DOHH2 (cell line): ENCODE data around the gene GAREM1.
A peak's percentile ranks its signal among the peaks of the same experiment; 100 is the strongest.

Source experiments
- H3F3A ChIP-seq: fragments of 200-600 bp; sonication (generic), shearing (Covaris generic); 2 replicates; pipeline ENCODE4 v1.6.0; 2016; ENCODE audit warnings: antibody characterized with exemption, mild to moderate bottlenecking; ENCODE audit not compliant: control insufficient read depth, insufficient read depth
- H3K27ac ChIP-seq: fragments of 200-600 bp; sonication (generic); 2 replicates; pipeline ENCODE4 v1.5.1; 2014; ENCODE audit warnings: low read depth, mild to moderate bottlenecking, low read length, moderate library complexity
- H3K27me3 ChIP-seq: fragments of 200-600 bp; sonication (generic); 2 replicates; pipeline ENCODE4 v1.6.1; 2014; ENCODE audit warnings: mild to moderate bottlenecking, low read length, mixed read lengths; ENCODE audit not compliant: control insufficient read depth
- H3K36me3 ChIP-seq: fragments of 200-600 bp; sonication (generic); 2 replicates; pipeline ENCODE4 v1.6.1; 2014; ENCODE audit warnings: mild to moderate bottlenecking, low read length, moderate library complexity, mixed read lengths; ENCODE audit not compliant: control insufficient read depth
- H3K4me1 ChIP-seq: fragments of 200-600 bp; sonication (generic); 2 replicates; pipeline ENCODE4 v1.6.1; 2014; ENCODE audit warnings: mild to moderate bottlenecking, low read length, mixed read lengths; ENCODE audit not compliant: control insufficient read depth
- H3K4me2 ChIP-seq: fragments of 200-600 bp; sonication (generic); 2 replicates; pipeline ENCODE4 v1.6.0; 2014; ENCODE audit warnings: mild to moderate bottlenecking, low read length, moderate library complexity
- H3K4me3 ChIP-seq: fragments of 200-600 bp; sonication (generic); 2 replicates; pipeline ENCODE4 v1.5.1; 2014; ENCODE audit warnings: mild to moderate bottlenecking, low read length, mixed read lengths
- H3K79me2 ChIP-seq: fragments of 200-600 bp; sonication (generic); 2 replicates; pipeline ENCODE4 v1.6.1; 2014; ENCODE audit warnings: mild to moderate bottlenecking, low read length, mixed read lengths; ENCODE audit not compliant: control insufficient read depth
- H3K9me2 ChIP-seq: fragments of 200-600 bp; sonication (generic); replicated peaks from 2 replicates; pipeline ENCODE4 v1.6.1; 2014; ENCODE audit warnings: mild to moderate bottlenecking, low read length, mixed read lengths; ENCODE audit not compliant: control insufficient read depth
- H3K9me3 ChIP-seq: fragments of 200-600 bp; sonication (generic); 2 replicates; pipeline ENCODE4 v1.6.1; 2014; ENCODE audit warnings: antibody characterized with exemption, low read length, mixed read lengths; ENCODE audit not compliant: control insufficient read depth, insufficient read depth
- H4K20me1 ChIP-seq: fragments of 200-600 bp; sonication (generic); 2 replicates; pipeline ENCODE4 v1.6.0; 2014; ENCODE audit warnings: low read depth, mild to moderate bottlenecking, antibody characterized with exemption, low read length, moderate library complexity; ENCODE audit not compliant: control insufficient read depth, insufficient read depth
- CTCF ChIP-seq: fragments of 200-600 bp; sonication (generic); IDR thresholded peaks from one replicate; pipeline ENCODE4 v1.5.1; 2014; ENCODE audit warnings: antibody characterized with exemption, mild to moderate bottlenecking, low read depth, low read length; ENCODE audit not compliant: poor library complexity, severe bottlenecking
- EZH2phosphoT487 ChIP-seq: fragments of 200-600 bp; sonication (generic); IDR thresholded peaks from 2 replicates; pipeline ENCODE4 v1.6.1; 2017; ENCODE audit warnings: borderline replicate concordance, mild to moderate bottlenecking, antibody characterized with exemption, low read length, moderate library complexity, mixed read lengths

The GAREM1 gene

DNA sequence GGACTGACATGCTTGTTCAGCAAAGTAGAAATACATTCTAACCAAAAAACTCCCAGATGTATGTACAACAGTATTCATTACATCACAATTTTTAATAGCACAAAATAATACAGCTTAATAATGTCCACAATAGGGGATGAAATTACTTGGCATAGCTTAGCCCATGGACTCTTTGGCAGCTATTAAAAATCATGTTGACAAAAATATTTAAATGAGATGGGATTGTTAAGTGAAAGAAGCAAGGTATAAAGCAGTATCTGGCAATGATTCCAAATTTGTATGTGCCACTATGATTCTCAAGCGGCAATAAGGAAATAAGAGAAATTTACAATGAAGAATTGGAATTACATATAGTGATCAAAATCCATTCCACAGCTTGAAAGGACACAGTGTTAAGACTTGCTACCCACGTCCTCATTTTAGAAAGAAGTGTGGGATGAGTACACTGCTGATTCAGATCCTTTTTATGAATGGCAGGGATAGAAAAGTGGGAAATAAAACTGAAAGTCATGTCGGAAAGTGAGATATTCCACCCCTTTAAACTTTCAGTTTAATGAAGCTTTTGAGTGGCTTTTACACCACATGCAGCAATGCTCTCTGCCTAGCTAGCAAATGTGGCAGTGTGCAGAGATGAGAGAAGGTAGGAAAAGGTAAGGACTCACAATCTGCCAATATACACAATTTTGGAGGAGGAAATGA is 2.4 kb downstream of the GAREM1 start:
- no peaks in the 10 kb centered on the region for H3K36me3 ChIP-seq
- H3K79me2 ChIP-seq: peaks cover 20% of the 10 kb centered on the region
- peaks cover 3% of the 10 kb centered on the region; the same call in 1 of the 2 replicates for H3F3A ChIP-seq
- peak overlapping the region; percentile 86 for H3K4me3 ChIP-seq
- H4K20me1 ChIP-seq: no peaks in the 10 kb centered on the region
- H3K27ac ChIP-seq: peak overlapping the region; percentile 56
- H3K4me2 ChIP-seq: peak overlapping the region; percentile 78
- peaks cover 41% of the 10 kb centered on the region for H3K4me1 ChIP-seq
- no peaks in the 10 kb centered on the region for H3K9me3 ChIP-seq
- H3K27me3 ChIP-seq: peaks cover 15% of the 10 kb centered on the region
- TF ChIP-seq EZH2phosphoT487: no peak
- no peak for TF ChIP-seq CTCF
- no peaks in the 10 kb centered on the region for H3K9me2 ChIP-seq

DNA sequence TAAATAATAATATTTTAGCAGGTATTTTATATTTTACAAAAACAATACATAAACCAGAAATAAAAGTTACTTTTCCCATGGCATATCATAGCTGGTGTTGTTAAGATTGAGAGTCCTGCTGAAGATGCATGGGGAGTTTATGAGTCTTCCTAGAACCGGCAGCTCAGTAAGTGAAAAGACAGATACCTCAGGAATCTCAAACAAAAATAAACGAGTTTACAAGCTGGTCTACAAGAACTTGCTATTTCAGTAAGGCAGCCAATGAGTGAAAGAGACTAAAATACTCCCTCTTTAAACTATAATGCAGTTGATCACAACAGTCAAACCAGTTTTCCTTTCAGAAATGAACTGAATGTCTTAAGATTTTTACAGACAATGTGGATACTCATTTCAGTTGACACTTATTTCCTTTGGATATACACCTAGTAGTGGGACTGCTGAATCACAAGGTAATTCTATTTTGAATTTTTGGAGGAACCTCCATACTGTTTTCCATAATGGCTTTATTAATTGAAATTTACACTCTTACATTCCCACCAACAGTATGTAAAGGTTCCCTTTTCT is 8.9 kb downstream of the GAREM1 start:
- TF ChIP-seq EZH2phosphoT487 (no peak), CTCF (no peak)

GRCh38 chr18:32460171-32460731 is 10.4 kb downstream of the GAREM1 start:
- peaks cover 4% of the 10 kb centered on the region; the same call in 1 of the 2 replicates for H3K4me1 ChIP-seq
- no peak overlapping the region for H3K27ac ChIP-seq
- H3K36me3 ChIP-seq: no peaks in the 10 kb centered on the region
- H3F3A ChIP-seq: no peaks in the 10 kb centered on the region
- no peaks in the 10 kb centered on the region for H3K9me2 ChIP-seq
- no peak overlapping the region for H3K4me3 ChIP-seq
- no peaks in the 10 kb centered on the region for H3K9me3 ChIP-seq
- no peak overlapping the region for H3K4me2 ChIP-seq
- H3K27me3 ChIP-seq: no peaks in the 10 kb centered on the region
- H4K20me1 ChIP-seq: no peaks in the 10 kb centered on the region
- TF ChIP-seq EZH2phosphoT487 (no peak), CTCF (no peak)
- H3K79me2 ChIP-seq: no peaks in the 10 kb centered on the region

More for the DNA sequence above, 8.9 kb downstream of the GAREM1 start:
- no peaks in the 10 kb centered on the region for H3K9me2 ChIP-seq
- no peaks in the 10 kb centered on the region for H3K36me3 ChIP-seq
- no peaks in the 10 kb centered on the region; the same call in 1 of the 2 replicates for H3K79me2 ChIP-seq
- H3F3A ChIP-seq: no peaks in the 10 kb centered on the region
- H3K4me1 ChIP-seq: peaks cover 4% of the 10 kb centered on the region
- no peaks in the 10 kb centered on the region for H4K20me1 ChIP-seq
- H3K4me3 ChIP-seq: no peak overlapping the region
- no peak overlapping the region for H3K27ac ChIP-seq
- H3K4me2 ChIP-seq: no peak overlapping the region
- H3K27me3 ChIP-seq: no peaks in the 10 kb centered on the region
- H3K9me3 ChIP-seq: no peaks in the 10 kb centered on the region
